Muscle layer of duodenum (tissue), 2 donors: ENCODE data around the gene EIF2S2.
A peak's percentile ranks its signal among the peaks of the same experiment; 100 is the strongest.

Source experiments
- H3K27ac ChIP-seq: one replicate; pipeline ENCODE4 v1.7.0; 2013; ENCODE audit warnings: mild to moderate bottlenecking, low read length
- H3K27me3 ChIP-seq: one replicate; pipeline ENCODE4 v1.7.0; 2013; ENCODE audit warnings: low read depth, mild to moderate bottlenecking, control low read depth, low read length
- H3K36me3 ChIP-seq, 2 donors: one replicate each; pipeline ENCODE4 v1.7.0; 2013; ENCODE audit warnings: low read length in 2 of 2, control low read depth in 1 of 2, mild to moderate bottlenecking in 1 of 2; ENCODE audit not compliant: insufficient read depth in 2 of 2, control insufficient read depth in 1 of 2
- H3K4me1 ChIP-seq, 2 donors: one replicate each; pipeline ENCODE4 v1.7.0; 2013; ENCODE audit warnings: low read length in 2 of 2, mild to moderate bottlenecking in 2 of 2, control low read depth in 1 of 2, moderate library complexity in 1 of 2; ENCODE audit not compliant: insufficient read depth in 2 of 2, control insufficient read depth in 1 of 2
- H3K4me3 ChIP-seq, 2 donors: one replicate each; pipeline ENCODE4 v1.7.0; 2013; ENCODE audit warnings: low read length in 2 of 2, low read depth in 1 of 2, mild to moderate bottlenecking in 1 of 2
- H3K9me3 ChIP-seq, 2 donors: one replicate each; pipeline ENCODE4 v1.7.0; 2013; ENCODE audit warnings: low read length in 2 of 2, control low read depth in 1 of 2, mild to moderate bottlenecking in 1 of 2; ENCODE audit not compliant: control insufficient read depth in 1 of 2
- donor health status: healthy.

The EIF2S2 gene

GRCh38 chr20:34084227-34084923 is 27.7 kb downstream of the EIF2S2 start:
- Histone ChIP-seq H3K4me3 (no peak overlapping the region), H3K9me3 (no peaks in the 10 kb centered on the region), H3K27me3 (no peaks in the 10 kb centered on the region), H3K36me3 (peaks cover 31 to 56% of the 10 kb centered on the region in 2 donors), H3K27ac (no peak overlapping the region), H3K4me1 (peaks cover 7 to 14% of the 10 kb centered on the region in 2 donors)

- peaks cover 31 to 54% of the 10 kb centered on the region in 2 donors for H3K36me3 ChIP-seq
- H3K27ac ChIP-seq: peak overlapping the region; percentile 14
- H3K9me3 ChIP-seq: no peaks in the 10 kb centered on the region
- peaks cover 7 to 14% of the 10 kb centered on the region in 2 donors for H3K4me1 ChIP-seq
- no peaks in the 10 kb centered on the region for H3K27me3 ChIP-seq
- H3K4me3 ChIP-seq: no peak overlapping the region
Observed at GRCh38 chr20:34083781-34084180, 28.3 kb downstream of the EIF2S2 start.

GRCh38 chr20:34083137-34083536 is 28.9 kb downstream of the EIF2S2 start:
- Histone ChIP-seq H3K9me3 (no peaks in the 10 kb centered on the region), H3K27me3 (no peaks in the 10 kb centered on the region), H3K36me3 (peaks cover 28 to 51% of the 10 kb centered on the region in 2 donors), H3K4me3 (no peak overlapping the region), H3K27ac (peak overlapping the region; percentile 39), H3K4me1 (peaks cover 7 to 14% of the 10 kb centered on the region in 2 donors)

- peaks cover 7 to 14% of the 10 kb centered on the region in 2 donors for H3K4me1 ChIP-seq
- no peaks in the 10 kb centered on the region for H3K9me3 ChIP-seq
- peaks cover 34 to 53% of the 10 kb centered on the region in 2 donors for H3K36me3 ChIP-seq
- H3K4me3 ChIP-seq: no peak overlapping the region
- H3K27me3 ChIP-seq: no peaks in the 10 kb centered on the region
- peak overlapping the region; percentile 39 for H3K27ac ChIP-seq
Observed at GRCh38 chr20:34082232-34082887, 29.7 kb downstream of the EIF2S2 start.

GRCh38 chr20:34079818-34080217 is 32.2 kb downstream of the EIF2S2 start:
- peaks cover 43 to 46% of the 10 kb centered on the region in 2 donors for H3K36me3 ChIP-seq
- H3K4me3 ChIP-seq: no peak overlapping the region
- H3K27me3 ChIP-seq: no peaks in the 10 kb centered on the region
- no peak overlapping the region for H3K27ac ChIP-seq
- peaks cover 7 to 14% of the 10 kb centered on the region in 2 donors for H3K4me1 ChIP-seq
- H3K9me3 ChIP-seq: no peaks in the 10 kb centered on the region

- Histone ChIP-seq H3K4me1 (peaks cover 7 to 8% of the 10 kb centered on the region in 2 donors), H3K9me3 (no peaks in the 10 kb centered on the region), H3K36me3 (peaks cover 41 to 58% of the 10 kb centered on the region in 2 donors), H3K27ac (no peak overlapping the region), H3K4me3 (no peak overlapping the region), H3K27me3 (no peaks in the 10 kb centered on the region)
Observed at GRCh38 chr20:34078540-34078939, 33.5 kb downstream of the EIF2S2 start.

GRCh38 chr20:34076952-34077351 is 35.1 kb downstream of the EIF2S2 start:
- H3K4me3 ChIP-seq: no peak overlapping the region
- H3K27ac ChIP-seq: no peak overlapping the region
- no peaks in the 10 kb centered on the region for H3K4me1 ChIP-seq
- H3K9me3 ChIP-seq: no peaks in the 10 kb centered on the region
- no peaks in the 10 kb centered on the region for H3K27me3 ChIP-seq
- H3K36me3 ChIP-seq: peaks cover 42 to 58% of the 10 kb centered on the region in 2 donors

- Histone ChIP-seq H3K27ac (no peak overlapping the region), H3K27me3 (no peaks in the 10 kb centered on the region), H3K9me3 (no peaks in the 10 kb centered on the region), H3K36me3 (peaks cover 36 to 54% of the 10 kb centered on the region in 2 donors), H3K4me1 (no peaks in the 10 kb centered on the region), H3K4me3 (no peak overlapping the region)
Observed at GRCh38 chr20:34075647-34076046, 36.4 kb downstream of the EIF2S2 start.

GRCh38 chr20:34074101-34074760 is 37.8 kb downstream of the EIF2S2 start:
- Histone ChIP-seq H3K27ac (no peak overlapping the region), H3K9me3 (no peaks in the 10 kb centered on the region), H3K4me1 (peaks cover 5 to 10% of the 10 kb centered on the region in 2 donors), H3K27me3 (no peaks in the 10 kb centered on the region), H3K4me3 (no peak overlapping the region), H3K36me3 (peaks cover 29 to 45% of the 10 kb centered on the region in 2 donors)

- H3K9me3 ChIP-seq: no peaks in the 10 kb centered on the region
- no peak overlapping the region for H3K4me3 ChIP-seq
- peaks cover 19 to 34% of the 10 kb centered on the region in 2 donors for H3K36me3 ChIP-seq
- no peaks in the 10 kb centered on the region for H3K27me3 ChIP-seq
- H3K27ac ChIP-seq: no peak overlapping the region
- H3K4me1 ChIP-seq: peaks cover 5 to 19% of the 10 kb centered on the region in 2 donors
Observed at GRCh38 chr20:34072778-34073177, 39.3 kb downstream of the EIF2S2 start.

GRCh38 chr20:34072076-34072475 is 40.0 kb downstream of the EIF2S2 start:
- peaks cover 13 to 26% of the 10 kb centered on the region in 2 donors for H3K36me3 ChIP-seq
- no peaks in the 10 kb centered on the region for H3K9me3 ChIP-seq
- no peak overlapping the region for H3K4me3 ChIP-seq
- no peak overlapping the region for H3K27ac ChIP-seq
- no peaks in the 10 kb centered on the region for H3K27me3 ChIP-seq
- peaks cover 5 to 21% of the 10 kb centered on the region in 2 donors for H3K4me1 ChIP-seq
